Upper lobe of right lung (tissue), 1 donor: ENCODE measurements around the gene PDILT. TPM values are rescaled to one million over a fixed set of nuclear protein-coding genes. Genes with fewer than 3 reads are reported as not detected.

Experiments
- ATAC-seq: fragments of 200-7000 bp; cut with Tn5 transposase; one replicate; pipeline ENCODE4 v1.9.1; 2020; ENCODE audit warnings: mild to moderate bottlenecking, moderate library complexity
- DNase-seq: peaks from one replicate; pipeline ENCODE4 v3.0.0-alpha.2; 2020
- H3K27ac ChIP-seq: fragments of 200-600 bp; one replicate; pipeline ENCODE4 v1.8.0; 2022
- H3K27me3 ChIP-seq: fragments of 200-600 bp; one replicate; pipeline ENCODE4 v1.8.0; 2022; ENCODE audit warnings: mild to moderate bottlenecking
- H3K36me3 ChIP-seq: fragments of 200-600 bp; one replicate; pipeline ENCODE4 v1.8.0; 2022
- H3K4me1 ChIP-seq: fragments of 200-600 bp; one replicate; pipeline ENCODE4 v1.8.0; 2022
- H3K4me3 ChIP-seq: fragments of 200-600 bp; one replicate; pipeline ENCODE4 v1.8.0; 2022; ENCODE audit warnings: mild to moderate bottlenecking
- H3K9me3 ChIP-seq: fragments of 200-600 bp; one replicate; pipeline ENCODE4 v1.8.0; 2022
- CTCF ChIP-seq: fragments of 200-600 bp; IDR thresholded peaks from one replicate; pipeline ENCODE4 v1.8.0; 2022; ENCODE audit warnings: antibody characterized with exemption
- intact Hi-C: fragments of 100-400 bp; cut with DNase I; formaldehyde crosslinking; loops from one replicate; pipeline ENCODE4 v1.11.0; 2022
- total RNA-seq: library from RNA; stranded (reverse); fragmentation: NEBNext Ultra II Directional; extraction: Animal tissue kit (Norgen Biotek cat#: 25700); gene quantifications from one replicate; pipeline ENCODE4 v1.2.1, GENCODE V29; 2021
- donor health status: DM: no; HTN: yes; CAD: no; lungs with severe emphysema.

Gene PDILT
- total RNA-seq, 1 donor from 2014 or later, result not detected

GRCh38 chr16:20353379-20353778 lies 51.2 kb downstream of the PDILT start:
- ATAC-seq, result no peak
- no peak overlapping the region for H3K27ac ChIP-seq
- no peaks in the 10 kb centered on the region for H3K4me1 ChIP-seq

GRCh38 chr16:20352615-20353014 lies 51.9 kb downstream of the PDILT start, which contains the start of gene UMOD:
Gene UMOD (minus strand): TSS chr16:20352715. CDS start chr16:20350737, 1,978 bp downstream.
- no peaks in the 10 kb centered on the region for H3K9me3 ChIP-seq
- H3K27me3 ChIP-seq, result peaks cover 13% of the 10 kb centered on the region
- intact Hi-C loops, result no loop called here
- H3K4me3 ChIP-seq, result no peak within 1 kb of the TSS
- H3K4me1 ChIP-seq, result no peaks in the 10 kb centered on the region
- no peak for TF ChIP-seq CTCF
- no peaks in the 10 kb centered on the region for H3K36me3 ChIP-seq
- DNase-seq, result no peak
- no peak for ATAC-seq
- no peak within 1 kb of the TSS for H3K27ac ChIP-seq

More at GRCh38 chr16:20353379-20353778, 51.2 kb downstream of the PDILT start:
- H3K36me3 ChIP-seq, result no peaks in the 10 kb centered on the region
- no peak overlapping the region for H3K4me3 ChIP-seq
- DNase-seq, result no peak
- peaks cover 15% of the 10 kb centered on the region for H3K27me3 ChIP-seq
- TF ChIP-seq CTCF, result no peak
- intact Hi-C loops, result no loop called here
- H3K9me3 ChIP-seq, result no peaks in the 10 kb centered on the region

- Histone ChIP-seq H3K27ac (no peak overlapping the region), H3K4me1 (no peaks in the 10 kb centered on the region), H3K27me3 (peaks cover 13% of the 10 kb centered on the region), H3K36me3 (no peaks in the 10 kb centered on the region), H3K9me3 (no peaks in the 10 kb centered on the region), H3K4me3 (no peak overlapping the region)
- intact Hi-C loops, result no loop called here
- TF ChIP-seq CTCF, result no peak
- DNase-seq, result no peak
- ATAC-seq, result no peak
Measured at GRCh38 chr16:20349615-20350014, 54.9 kb downstream of the PDILT start.

GRCh38 chr16:20348365-20349185 lies 56.0 kb downstream of the PDILT start:
- Histone ChIP-seq H3K4me1 (no peaks in the 10 kb centered on the region), H3K9me3 (no peaks in the 10 kb centered on the region), H3K4me3 (no peak overlapping the region), H3K36me3 (no peaks in the 10 kb centered on the region), H3K27ac (no peak overlapping the region), H3K27me3 (peaks cover 13% of the 10 kb centered on the region)
- TF ChIP-seq CTCF, result peak; percentile 7
- peak; percentile 36 for ATAC-seq
- intact Hi-C loops, result no loop called here
- DNase-seq, result no peak

GRCh38 chr16:20347666-20348364 lies 56.7 kb downstream of the PDILT start:
- intact Hi-C loops, result no loop called here
- Histone ChIP-seq H3K27me3 (peaks cover 13% of the 10 kb centered on the region), H3K36me3 (no peaks in the 10 kb centered on the region), H3K4me3 (no peak overlapping the region), H3K9me3 (no peaks in the 10 kb centered on the region), H3K4me1 (no peaks in the 10 kb centered on the region), H3K27ac (no peak overlapping the region)
- ATAC-seq, result no peak
- DNase-seq, result no peak
- TF ChIP-seq CTCF, result no peak
